Measurements from ENCODE around the gene EVI5L.

EVI5L gene

GRCh38 chr19:7861619-7862412 is 31.8 kb downstream of the EVI5L start:
- no peak for FAIRE-seq

DNA sequence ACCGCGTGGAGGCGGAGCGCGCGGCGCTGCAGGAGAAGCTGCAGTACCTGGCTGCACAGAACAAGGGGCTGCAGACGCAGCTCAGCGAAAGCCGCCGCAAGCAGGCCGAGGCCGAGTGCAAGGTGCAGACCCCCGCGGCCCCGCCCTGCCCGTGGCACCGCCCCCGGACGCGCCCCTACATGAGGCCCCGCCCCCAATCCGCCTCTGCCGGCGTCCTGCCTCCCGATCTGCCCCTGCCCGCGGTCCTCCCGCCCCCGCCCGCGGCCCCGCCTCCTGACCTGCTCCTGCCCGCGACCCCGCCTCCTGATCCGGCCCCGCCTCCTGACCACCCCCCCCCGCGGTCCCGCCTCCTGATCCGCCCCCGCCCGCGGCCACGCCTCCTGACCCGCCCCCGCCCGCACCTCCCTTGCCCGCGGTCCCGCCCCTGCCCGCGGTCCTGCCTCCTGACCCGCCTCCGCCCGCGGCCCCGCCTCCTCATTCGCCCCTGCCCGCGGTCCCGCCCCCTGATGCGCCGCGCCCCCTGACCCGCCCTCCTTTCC is 32.5 kb downstream of the EVI5L start:
- no peak for FAIRE-seq

GRCh38 chr19:7863157-7863970 is 33.3 kb downstream of the EVI5L start:
- FAIRE-seq: no peak

DNA sequence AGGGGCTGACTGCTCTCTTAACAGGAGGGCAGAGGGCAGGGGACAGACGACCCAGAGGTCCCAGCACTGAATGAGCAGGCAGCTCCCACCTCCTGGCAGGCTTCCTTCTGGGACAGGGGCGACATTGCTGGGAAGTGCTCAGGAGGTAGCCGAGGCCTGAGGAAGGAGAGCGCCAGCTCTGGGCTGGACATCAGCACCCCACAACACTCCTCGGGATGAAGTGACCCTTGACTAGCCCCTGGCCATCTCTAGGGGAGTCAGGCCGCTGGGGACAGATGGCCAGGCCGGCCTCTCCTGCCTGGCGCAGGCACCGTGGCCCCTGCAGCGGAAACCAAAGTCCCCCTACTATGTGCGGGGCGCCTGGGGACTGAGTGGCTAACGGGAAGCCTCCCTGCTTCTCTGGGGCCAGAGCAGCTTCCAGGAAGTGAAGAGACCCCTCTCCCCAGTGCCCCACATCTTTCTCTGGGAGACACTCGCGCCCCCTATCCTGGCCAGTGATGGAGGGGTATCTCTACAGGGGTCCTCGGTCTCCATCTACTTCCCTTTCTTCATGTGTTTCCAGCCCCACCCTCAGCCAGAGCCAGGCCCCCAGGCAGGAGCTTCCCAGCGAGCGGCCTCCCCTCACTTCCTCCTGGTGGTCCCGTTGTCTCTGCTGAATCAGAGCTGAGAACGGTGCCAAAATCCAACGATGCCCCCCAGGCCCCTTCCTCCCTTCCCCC is 34.1 kb downstream of the EVI5L start:
- FAIRE-seq: no peak

GRCh38 chr19:7864690-7865074 is 34.7 kb downstream of the EVI5L start:
- FAIRE-seq: no peak

DNA sequence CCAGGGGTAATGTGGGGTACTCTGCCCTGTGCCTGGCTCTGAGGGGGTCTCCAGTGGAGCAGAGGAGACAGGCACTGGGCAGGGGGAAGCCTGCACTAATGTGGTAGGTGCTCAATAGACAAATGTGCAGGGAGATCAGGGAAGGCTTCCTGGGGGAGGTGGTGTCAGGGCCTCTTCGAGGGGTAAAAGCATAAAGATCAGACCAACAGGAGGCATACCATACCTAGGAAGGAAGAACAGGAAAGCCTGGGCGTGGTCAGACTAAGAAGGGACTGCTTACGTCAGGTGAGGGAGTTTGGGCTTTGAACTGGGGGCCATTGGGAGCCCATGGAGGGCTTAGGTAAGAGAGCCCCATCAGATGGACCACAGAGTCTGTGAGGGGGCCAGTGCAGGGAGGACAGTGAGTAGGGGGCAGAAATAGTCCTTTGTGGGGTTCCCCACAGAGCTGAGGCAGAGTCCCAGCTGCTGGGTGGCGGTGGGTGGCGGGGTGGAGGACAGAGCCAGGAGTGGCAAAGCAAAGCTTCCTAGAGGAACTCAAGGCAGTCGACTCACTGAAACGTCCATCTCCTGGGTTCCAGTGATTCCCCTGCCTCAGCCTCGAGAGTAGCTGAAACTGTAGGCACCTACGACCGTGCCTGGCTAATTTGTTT is 35.4 kb downstream of the EVI5L start:
- FAIRE-seq: no peak

- no peak for FAIRE-seq
Measured at GRCh38 chr19:7866399-7867091, 36.5 kb downstream of the EVI5L start.

- FAIRE-seq: no peak
Measured at GRCh38 chr19:7867092-7867844, 37.2 kb downstream of the EVI5L start.

DNA sequence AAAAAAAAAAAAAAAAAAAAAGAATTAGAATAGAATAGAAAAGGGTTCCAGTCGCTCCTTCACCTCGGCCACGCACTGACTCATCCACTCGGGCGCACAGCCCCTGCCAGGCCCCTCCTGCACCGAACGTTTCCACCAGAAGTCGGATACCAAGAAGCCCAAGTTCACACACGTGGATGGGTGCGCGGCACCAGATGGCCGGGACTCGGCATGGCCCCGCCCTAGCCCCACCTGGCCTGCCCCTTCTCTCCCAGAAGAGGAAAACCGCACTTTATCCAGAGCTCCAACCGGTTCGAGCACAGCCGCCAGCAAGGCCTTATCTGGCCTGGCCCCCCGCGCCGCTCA is 38.3 kb downstream of the EVI5L start:
- FAIRE-seq: no peak

DNA sequence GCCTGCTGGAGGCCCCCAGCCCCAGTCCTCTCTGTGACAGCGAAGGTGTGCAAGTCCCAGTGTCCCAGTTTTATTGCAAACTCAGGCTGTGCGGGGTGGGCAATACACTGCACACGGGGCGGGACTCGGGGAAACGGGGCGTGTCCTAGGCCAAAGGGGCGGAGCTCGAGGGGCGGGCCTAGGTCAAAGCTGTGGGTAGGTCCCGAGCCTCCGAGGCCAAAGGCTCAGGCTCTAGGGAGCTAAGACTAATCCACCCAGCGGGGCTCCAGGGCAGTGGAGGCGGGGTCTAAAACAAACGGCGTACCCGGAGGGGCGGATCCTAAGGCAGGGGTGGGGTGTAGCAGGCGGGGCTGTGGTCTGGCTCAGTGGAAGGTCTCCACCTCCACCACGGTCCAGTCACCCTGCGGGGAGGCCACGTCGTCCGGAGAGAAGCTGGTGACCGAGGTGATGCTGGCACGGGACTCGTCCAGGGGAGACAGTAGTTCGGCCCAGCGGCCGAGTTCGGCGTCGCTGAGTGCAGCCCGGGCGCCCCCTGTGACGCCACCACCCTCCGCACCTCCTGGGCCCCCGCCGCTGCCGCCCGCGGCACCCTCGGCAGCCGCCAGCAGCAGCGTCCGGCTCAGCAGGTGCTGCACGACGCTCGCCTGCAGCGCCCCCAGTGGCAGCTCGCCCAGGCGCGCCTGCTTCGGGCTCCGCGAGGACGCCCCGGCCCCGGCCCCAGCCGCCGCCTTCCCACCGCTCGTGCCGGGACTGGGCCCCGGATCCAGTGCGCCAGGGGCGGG is 38.8 kb downstream of the EVI5L start:
- no peak for FAIRE-seq

DNA sequence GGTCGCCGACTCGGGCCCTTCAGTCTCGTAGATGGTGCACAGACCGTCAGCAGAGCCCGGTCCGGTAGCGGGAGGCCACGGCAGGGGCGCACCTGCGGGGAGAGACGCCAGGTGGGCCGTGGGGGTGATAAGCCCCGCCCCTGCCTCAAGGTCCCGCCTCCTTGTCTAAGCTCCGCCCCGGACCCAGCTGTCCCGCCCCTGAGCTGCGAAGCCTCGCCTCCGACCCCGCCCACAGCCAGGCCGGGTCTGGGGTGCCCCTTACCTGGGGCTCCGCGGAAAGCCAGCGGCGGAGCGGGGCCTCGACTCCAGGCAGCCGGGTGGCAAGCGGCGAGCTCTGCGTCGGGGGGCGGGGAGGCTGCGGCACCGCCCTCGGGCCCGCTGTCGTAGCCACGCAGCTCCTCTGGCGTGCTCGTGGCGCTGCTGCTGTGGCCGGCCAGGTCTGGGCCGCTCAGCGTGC is 39.5 kb downstream of the EVI5L start:
- no peak for FAIRE-seq

- FAIRE-seq: no peak
Measured at GRCh38 chr19:7869910-7870511, 40.0 kb downstream of the EVI5L start.

- no peak for FAIRE-seq
Measured at GRCh38 chr19:7870571-7871436, 40.8 kb downstream of the EVI5L start.

GRCh38 chr19:7871437-7872305 is 41.7 kb downstream of the EVI5L start:
- FAIRE-seq: peak; percentile 45

GRCh38 chr19:7872306-7873204 is 42.5 kb downstream of the EVI5L start:
- no peak for FAIRE-seq

DNA sequence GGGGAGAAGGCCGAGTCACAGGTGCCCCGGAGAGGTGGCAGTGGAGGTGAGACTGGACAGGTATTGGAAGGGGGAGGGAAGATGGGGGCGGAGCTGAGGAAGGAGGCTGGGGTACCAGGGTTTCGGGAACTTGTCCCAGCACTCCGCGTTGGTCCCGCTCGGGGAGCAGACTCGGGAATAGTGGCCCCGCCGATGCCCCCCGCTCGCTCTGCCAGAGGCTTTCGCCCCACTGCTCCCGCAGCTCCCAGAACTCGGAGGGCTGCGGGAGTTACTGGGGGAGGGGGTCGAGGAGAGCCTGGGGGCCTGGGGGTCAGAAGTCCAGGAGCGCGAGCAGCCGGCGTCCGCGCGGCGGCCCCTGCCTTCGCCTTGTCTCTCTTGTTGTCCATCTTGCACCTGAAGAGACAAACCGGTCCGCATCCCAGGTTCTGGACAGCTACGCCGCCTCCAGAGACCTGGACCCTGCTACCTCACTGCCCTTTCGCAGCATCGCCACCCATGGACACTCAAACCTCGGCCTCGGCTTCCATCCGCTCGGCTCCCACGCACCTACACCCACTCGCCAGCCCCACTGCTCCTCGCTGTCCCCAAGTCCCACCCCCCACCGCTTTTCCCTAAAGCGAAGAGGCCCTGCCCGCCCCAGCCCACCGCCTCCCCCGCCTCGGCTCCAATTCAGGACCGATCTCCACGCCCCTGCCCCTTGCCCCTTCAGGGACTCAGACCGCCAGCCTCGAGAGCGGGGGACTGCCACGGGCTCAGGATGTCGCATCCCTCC is 43.5 kb downstream of the EVI5L start:
- FAIRE-seq: no peak
